ENCODE results near the gene FLVCR2.

Gene FLVCR2

DNA sequence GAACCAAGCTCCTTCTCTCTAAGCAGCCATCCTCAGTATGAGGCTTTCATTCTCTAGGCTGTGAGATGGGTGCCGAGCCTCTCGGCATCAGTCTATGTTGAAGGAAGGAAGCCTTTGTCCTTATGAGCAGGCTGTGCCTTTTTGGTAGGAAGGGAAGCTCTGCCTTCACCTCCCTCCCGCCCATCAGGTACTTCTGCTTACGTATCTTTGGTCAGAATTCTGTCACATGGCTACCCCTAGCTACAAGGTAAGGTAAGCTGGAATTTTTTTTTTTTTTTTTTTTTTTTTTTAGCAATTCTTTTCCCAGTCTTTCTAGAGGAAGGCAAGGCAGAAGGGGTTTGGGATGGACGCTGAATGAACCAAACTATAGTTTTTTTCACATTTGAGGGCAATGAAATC lies 39.3 kb upstream of the FLVCR2 start:
- no peak overlapping the region for H3K4me3 ChIP-seq (ENCODE audit: low read depth, low read length)
- no peak for DNase-seq (ENCODE audit: low read depth)
- in situ Hi-C loops (cut with HindIII; ENCODE audit: low sequenced_read_pairs), result no loop called here
- TF ChIP-seq, protein P1, sequence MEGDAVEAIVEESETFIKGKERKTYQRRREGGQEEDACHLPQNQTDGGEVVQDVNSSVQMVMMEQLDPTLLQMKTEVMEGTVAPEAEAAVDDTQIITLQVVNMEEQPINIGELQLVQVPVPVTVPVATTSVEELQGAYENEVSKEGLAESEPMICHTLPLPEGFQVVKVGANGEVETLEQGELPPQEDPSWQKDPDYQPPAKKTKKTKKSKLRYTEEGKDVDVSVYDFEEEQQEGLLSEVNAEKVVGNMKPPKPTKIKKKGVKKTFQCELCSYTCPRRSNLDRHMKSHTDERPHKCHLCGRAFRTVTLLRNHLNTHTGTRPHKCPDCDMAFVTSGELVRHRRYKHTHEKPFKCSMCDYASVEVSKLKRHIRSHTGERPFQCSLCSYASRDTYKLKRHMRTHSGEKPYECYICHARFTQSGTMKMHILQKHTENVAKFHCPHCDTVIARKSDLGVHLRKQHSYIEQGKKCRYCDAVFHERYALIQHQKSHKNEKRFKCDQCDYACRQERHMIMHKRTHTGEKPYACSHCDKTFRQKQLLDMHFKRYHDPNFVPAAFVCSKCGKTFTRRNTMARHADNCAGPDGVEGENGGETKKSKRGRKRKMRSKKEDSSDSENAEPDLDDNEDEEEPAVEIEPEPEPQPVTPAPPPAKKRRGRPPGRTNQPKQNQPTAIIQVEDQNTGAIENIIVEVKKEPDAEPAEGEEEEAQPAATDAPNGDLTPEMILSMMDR (IDR thresholded peaks at IDR 0.05; ENCODE audit: low read depth, low read length, missing control alignments), result no peak

DNA sequence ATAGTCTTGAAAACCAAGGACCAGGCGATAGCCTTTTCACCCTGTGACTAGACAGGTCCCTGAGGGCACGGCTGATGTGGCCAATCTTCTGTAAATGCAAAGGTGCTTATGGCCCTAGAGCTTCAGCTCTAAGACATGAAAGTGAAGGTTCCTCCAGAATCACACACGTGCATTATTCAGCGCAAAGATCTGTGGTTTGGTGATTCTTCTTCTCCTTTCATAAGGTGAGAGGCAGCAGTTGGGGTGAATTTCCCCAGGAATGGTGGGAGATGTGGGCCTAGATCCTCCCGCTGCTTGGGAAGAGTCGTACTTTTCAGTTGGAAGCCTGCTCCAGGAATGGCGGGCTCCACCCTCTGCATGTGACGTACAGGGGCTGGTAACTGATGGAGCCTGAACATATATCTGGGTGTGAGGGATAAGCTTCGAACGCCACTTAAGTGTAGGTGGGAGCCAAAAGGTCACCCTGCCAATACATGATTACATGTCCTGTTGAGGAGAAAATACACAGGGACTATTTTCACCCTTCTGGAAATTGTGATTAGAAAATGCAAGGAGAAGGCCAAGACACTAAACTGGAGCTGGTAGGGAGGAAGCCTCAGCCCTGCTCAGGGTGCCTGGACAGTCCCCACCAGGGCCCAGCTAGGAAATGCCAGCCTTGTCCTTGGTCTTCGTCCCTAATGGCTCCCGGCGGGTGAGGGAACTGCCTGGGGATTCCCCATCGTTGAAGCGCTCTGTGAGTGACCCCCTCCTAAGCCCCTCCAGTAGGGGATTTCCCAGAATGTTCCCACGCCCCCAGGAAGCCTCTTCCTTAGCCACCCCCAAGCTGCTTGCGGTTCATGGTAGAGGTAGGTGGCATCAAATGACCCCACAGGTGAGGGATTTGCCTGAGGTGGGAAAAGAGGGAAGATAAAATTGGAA lies 38.6 kb upstream of the FLVCR2 start:
- in situ Hi-C loops (cut with HindIII; ENCODE audit: low sequenced_read_pairs), result no loop called here
- DNase-seq (ENCODE audit: low read depth), result no peak
- TF ChIP-seq, protein P1 (IDR thresholded peaks at IDR 0.05; ENCODE audit: low read depth, low read length, missing control alignments), result no peak
- H3K4me3 ChIP-seq (ENCODE audit: low read depth, low read length), result no peak overlapping the region

DNA sequence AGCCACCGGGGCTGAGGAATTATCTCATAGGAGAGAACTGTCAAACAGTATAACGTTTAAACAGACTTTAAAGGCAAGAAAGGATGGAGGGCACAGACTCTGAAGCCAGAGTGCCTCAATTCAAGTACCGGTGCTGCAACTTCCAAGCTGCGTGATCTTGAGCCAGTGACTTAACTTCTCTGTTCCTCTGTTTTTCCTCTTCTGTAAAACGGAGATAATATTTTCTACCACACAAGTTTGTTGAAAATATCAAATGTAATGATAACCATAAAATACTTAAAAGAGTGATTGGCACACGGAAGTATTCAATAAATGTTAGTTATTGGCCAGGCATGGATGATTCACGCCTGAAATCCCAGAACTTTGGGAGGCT lies 38.0 kb upstream of the FLVCR2 start:
- DNase-seq (ENCODE audit: low read depth), result no peak
- TF ChIP-seq, protein P1 (IDR thresholded peaks at IDR 0.05; ENCODE audit: low read depth, low read length, missing control alignments), result no peak
- in situ Hi-C loops (cut with HindIII; ENCODE audit: low sequenced_read_pairs), result no loop called here

DNA sequence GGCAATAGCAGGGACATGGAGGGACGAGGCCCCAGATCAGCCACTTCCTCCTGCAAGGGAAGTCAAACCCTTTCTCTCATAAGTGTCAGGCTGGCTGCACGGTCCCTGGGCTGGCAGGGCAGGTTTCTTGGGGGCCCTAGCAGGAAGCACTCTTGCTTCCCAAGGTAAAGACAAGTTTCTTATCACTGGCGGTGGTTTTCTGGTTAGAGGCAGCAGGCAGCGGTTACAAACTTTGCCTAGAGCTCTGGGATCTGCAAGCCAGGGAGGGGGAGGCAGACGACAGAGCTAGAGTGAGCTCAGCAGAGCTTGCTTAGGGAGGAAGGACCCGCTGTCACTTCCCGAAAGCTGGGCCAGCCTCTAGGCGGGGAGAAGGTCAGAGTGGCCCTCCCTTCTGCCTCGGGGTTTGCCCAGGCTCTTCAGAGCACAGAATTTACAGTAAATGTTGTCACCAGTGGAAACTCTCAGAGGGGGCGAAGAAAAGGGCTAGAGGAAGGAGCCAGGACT lies 35.8 kb upstream of the FLVCR2 start:
- in situ Hi-C loops (cut with HindIII; ENCODE audit: low sequenced_read_pairs), result no loop called here
- no peak for DNase-seq (ENCODE audit: low read depth)
- TF ChIP-seq, protein P1 (IDR thresholded peaks at IDR 0.05; ENCODE audit: low read depth, low read length, missing control alignments), result no peak
- no peak overlapping the region for H3K4me3 ChIP-seq (ENCODE audit: low read depth, low read length)

More for the DNA sequence above, 38.0 kb upstream of the FLVCR2 start:
- H3K4me3 ChIP-seq (ENCODE audit: low read depth, low read length), result no peak overlapping the region

DNA sequence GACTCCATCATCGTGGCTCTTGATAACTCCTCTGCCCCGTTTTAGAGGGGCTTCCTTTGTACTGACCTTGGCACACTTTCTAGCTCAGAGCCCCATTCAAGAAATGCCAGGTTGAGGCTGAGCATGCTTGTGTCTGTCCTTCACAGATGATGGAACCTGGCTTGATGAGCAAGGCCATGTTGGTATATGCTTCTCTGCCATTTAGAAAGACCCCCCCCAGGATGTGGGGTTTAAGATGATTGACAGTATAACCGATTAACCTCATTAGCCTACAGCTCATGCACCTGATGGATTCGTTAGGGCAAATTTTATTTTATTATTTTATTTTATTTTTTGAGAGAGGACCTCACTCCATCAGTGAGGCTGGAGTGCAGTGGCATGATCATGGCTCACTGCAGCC lies 35.2 kb upstream of the FLVCR2 start:
- in situ Hi-C loops (cut with HindIII; ENCODE audit: low sequenced_read_pairs), result no loop called here
- TF ChIP-seq, protein P1 (IDR thresholded peaks at IDR 0.05; ENCODE audit: low read depth, low read length, missing control alignments), result no peak
- H3K4me3 ChIP-seq (ENCODE audit: low read depth, low read length), result no peak overlapping the region
- DNase-seq (ENCODE audit: low read depth), result no peak

DNA sequence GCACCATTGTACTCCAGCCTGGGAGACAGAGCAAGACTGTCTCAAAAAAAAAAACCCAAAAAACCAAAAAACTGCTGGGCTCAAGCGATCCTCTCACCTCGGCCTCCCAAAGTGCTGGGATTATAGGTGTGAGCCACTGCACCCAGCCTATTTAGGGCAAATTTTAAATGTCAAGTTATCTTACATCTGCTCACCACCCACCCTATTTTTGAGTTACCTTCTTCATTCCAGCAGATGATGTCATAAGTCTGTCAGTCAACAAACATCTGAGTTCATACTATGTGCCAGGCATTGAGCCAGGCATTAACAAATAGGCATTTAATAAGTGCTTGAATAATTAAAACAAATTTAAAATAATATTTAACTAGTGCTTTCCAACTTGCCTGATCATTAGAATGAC lies 34.6 kb upstream of the FLVCR2 start:
- H3K4me3 ChIP-seq (ENCODE audit: low read depth, low read length), result no peak overlapping the region
- TF ChIP-seq, protein P1 (IDR thresholded peaks at IDR 0.05; ENCODE audit: low read depth, low read length, missing control alignments), result no peak
- DNase-seq (ENCODE audit: low read depth), result no peak
- in situ Hi-C loops (cut with HindIII; ENCODE audit: low sequenced_read_pairs), result no loop called here

Measured in astrocyte of the cerebellum (primary cell).